ENCODE data around the gene TES. TPM values are rescaled to one million over a fixed set of nuclear protein-coding genes. Genes with fewer than 3 reads are reported as not detected.

Gene TES
- total and polyA plus RNA-seq, 9 of the 15 experiments (the other 6 are each of a cell fraction or from before 2014, with no cell fraction given), result 20.7 to 61.6 (median 53.8) TPM

DNA sequence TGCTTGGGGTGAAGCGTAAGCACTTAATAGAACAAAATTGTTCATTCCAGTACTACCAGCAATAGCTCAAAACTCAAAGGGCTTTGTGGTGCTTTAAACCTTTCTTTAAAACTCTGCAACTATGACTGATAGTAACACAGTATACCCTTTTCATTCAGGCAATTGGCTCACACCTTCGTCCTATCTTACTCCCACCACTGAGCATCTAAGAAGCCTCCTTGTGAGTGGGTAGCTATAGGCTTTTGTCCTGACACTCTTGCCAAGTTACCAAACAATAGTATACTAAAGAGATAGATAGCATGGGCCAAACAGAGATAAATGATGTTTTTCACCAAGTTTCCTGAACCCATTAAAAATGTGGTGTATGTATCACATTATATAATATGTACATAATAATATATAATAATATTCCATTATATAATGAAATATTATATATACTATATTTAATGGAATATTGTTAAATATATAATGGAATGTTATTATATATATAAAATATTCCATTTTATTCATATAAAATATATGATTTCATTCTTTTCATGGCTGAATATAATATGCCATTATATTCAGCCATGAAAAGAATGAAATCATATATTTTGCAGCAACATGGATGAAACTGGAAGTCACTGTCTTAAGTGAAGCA, 96.2 kb downstream of the TES start:
- Histone ChIP-seq H3K9me1 (ENCODE audit: control insufficient read depth, insufficient read depth, low read length) (no peaks in the 10 kb centered on the region), H4K20me1 (replicated peaks; ENCODE audit: control insufficient read depth, insufficient read depth, low read length) (no peaks in the 10 kb centered on the region), H3K4me2 (ENCODE audit: insufficient read depth, low read length) (no peak overlapping the region), H3K4me3 (no peak overlapping the region), H3K36me3 (ENCODE audit: control insufficient read depth, insufficient read depth, low read length) (no peaks in the 10 kb centered on the region), H3K27me3 (ENCODE audit: control insufficient read depth in 2 of 2, insufficient read depth in 2 of 2, low read length in 2 of 2) (no peaks in the 10 kb centered on the region; a peak in 1 of 5 replicates), H3K9me3 (replicated peaks; ENCODE audit: control insufficient read depth, insufficient read depth, low read depth, low read length) (no peaks in the 10 kb centered on the region), H3K9ac (ENCODE audit: insufficient read depth in 1 of 2, low read depth in 2 of 2, low read length in 2 of 2) (no peak overlapping the region), H3K27ac (ENCODE audit: extremely low read depth, low read depth, low read length) (no peak overlapping the region), H3K79me2 (ENCODE audit: control insufficient read depth, insufficient read depth, low read length) (no peaks in the 10 kb centered on the region), H3K4me1 (replicated peaks in 1 of 2; ENCODE audit: control insufficient read depth in 2 of 2, insufficient read depth in 2 of 2, low read length in 2 of 2) (no peaks in the 10 kb centered on the region), H2AFZ (ENCODE audit: low read depth, low read length) (no peak overlapping the region)
- BruUV-seq (replicated peaks), result no TSS peak
- CTCF ChIA-PET (ENCODE audit: low intra/inter-chr PET ratio), result no interaction called here
- TF ChIP-seq ATF1 (CRISPR knock-in tag; IDR thresholded peaks at IDR 0.05) (no peak), ATF1 (tag; IDR thresholded peaks at IDR 0.05) (no peak), DIDO1 (tag; IDR thresholded peaks at IDR 0.05; ENCODE audit: low read depth) (no peak), ZNF507 (tag; conservative IDR thresholded peaks at IDR 0.05) (no peak), CHD2 (IDR thresholded peaks at IDR 0.05; ENCODE audit: low read depth, low read length) (no peak), NFRKB (IDR thresholded peaks at IDR 0.05; ENCODE audit: low read depth) (no peak), CBFA2T3 (IDR thresholded peaks at IDR 0.05) (no peak), ZSCAN29 (IDR thresholded peaks at IDR 0.05) (no peak), HNRNPLL (IDR thresholded peaks at IDR 0.05; ENCODE audit: low read depth, low read length, poor library complexity, severe bottlenecking) (no peak), L3MBTL2 (IDR thresholded peaks at IDR 0.05) (no peak)
- TF ChIP-seq, protein P1, sequence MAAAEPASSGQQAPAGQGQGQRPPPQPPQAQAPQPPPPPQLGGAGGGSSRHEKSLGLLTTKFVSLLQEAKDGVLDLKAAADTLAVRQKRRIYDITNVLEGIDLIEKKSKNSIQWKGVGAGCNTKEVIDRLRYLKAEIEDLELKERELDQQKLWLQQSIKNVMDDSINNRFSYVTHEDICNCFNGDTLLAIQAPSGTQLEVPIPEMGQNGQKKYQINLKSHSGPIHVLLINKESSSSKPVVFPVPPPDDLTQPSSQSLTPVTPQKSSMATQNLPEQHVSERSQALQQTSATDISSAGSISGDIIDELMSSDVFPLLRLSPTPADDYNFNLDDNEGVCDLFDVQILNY (CRISPR knock-in tag; IDR thresholded peaks at IDR 0.05), result no peak
- FAIRE-seq (no peak), DNase-seq (ENCODE audit: extremely low read depth in 1 of 4, low spot score in 3 of 4) (no peak), ATAC-seq (no peak)
- POLR2A ChIA-PET, result no interaction called here
- WGBS (ENCODE audit: insufficient coverage, low coverage, missing lambda C conversion rate), result 2% methylated on average over 2 of the region's 2 CpGs
- in situ Hi-C loops (cut with MboI) (no loop called here), intact Hi-C loops (cut with micrococcal nuclease) (no loop called here)

Data from K562 (cell line).